ENCODE data around the gene TNIK. TPM values are rescaled to one million over a fixed set of nuclear protein-coding genes. Genes with fewer than 3 reads are reported as not detected.

The TNIK gene
- total and polyA plus RNA-seq, 4 donors, result 3.7 to 9.8 (median 5.2) TPM

DNA sequence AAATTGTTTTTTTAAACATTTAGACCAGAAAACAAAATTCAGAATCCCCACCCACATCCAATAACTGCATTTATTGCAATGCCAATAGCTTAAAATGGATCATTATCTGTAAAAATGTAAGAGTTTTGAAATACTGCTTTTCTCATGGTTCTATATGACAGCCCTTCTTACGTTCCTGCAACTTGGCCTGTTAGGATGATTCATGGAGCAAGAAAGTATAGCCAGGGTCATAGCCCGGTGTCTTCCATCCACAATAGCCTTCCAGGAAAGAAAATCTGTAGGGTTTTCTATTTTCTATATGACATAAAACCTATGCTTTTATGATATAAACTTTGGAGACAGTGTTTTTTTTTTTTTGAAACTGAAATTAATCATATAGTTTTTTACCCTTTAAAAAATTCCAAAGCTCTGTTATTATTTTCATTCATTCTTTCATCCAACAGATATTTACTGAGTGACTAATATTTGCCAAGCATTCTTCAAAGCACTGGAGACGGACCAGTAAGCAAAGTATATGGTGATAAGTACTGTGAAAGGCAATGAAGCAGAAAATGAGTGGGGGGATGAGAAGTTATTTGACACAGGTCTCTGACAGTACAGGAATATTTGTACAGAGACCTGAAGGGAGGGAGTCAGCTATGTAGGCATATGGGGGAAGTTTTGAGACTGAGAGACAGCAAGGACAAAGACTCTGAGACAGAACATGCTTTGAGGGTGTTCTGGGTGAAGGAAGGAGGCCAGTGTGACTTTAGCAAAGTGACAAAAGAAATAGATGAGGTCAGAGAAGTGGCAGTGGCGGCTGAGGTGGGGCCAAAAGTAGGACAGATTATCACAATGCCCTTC, 404.6 kb downstream of the TNIK start:
- TF ChIP-seq, protein P1, sequence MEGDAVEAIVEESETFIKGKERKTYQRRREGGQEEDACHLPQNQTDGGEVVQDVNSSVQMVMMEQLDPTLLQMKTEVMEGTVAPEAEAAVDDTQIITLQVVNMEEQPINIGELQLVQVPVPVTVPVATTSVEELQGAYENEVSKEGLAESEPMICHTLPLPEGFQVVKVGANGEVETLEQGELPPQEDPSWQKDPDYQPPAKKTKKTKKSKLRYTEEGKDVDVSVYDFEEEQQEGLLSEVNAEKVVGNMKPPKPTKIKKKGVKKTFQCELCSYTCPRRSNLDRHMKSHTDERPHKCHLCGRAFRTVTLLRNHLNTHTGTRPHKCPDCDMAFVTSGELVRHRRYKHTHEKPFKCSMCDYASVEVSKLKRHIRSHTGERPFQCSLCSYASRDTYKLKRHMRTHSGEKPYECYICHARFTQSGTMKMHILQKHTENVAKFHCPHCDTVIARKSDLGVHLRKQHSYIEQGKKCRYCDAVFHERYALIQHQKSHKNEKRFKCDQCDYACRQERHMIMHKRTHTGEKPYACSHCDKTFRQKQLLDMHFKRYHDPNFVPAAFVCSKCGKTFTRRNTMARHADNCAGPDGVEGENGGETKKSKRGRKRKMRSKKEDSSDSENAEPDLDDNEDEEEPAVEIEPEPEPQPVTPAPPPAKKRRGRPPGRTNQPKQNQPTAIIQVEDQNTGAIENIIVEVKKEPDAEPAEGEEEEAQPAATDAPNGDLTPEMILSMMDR (IDR thresholded peaks at IDR 0.05; ENCODE audit: low read depth, low read length, missing input control), result no peak
- TF ChIP-seq, protein P2, sequence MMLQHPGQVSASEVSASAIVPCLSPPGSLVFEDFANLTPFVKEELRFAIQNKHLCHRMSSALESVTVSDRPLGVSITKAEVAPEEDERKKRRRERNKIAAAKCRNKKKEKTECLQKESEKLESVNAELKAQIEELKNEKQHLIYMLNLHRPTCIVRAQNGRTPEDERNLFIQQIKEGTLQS (IDR thresholded peaks at IDR 0.05), result no peak
- TF ChIP-seq TAF1 (conservative IDR thresholded peaks at IDR 0.05), result no peak
- TF ChIP-seq, protein P3, sequence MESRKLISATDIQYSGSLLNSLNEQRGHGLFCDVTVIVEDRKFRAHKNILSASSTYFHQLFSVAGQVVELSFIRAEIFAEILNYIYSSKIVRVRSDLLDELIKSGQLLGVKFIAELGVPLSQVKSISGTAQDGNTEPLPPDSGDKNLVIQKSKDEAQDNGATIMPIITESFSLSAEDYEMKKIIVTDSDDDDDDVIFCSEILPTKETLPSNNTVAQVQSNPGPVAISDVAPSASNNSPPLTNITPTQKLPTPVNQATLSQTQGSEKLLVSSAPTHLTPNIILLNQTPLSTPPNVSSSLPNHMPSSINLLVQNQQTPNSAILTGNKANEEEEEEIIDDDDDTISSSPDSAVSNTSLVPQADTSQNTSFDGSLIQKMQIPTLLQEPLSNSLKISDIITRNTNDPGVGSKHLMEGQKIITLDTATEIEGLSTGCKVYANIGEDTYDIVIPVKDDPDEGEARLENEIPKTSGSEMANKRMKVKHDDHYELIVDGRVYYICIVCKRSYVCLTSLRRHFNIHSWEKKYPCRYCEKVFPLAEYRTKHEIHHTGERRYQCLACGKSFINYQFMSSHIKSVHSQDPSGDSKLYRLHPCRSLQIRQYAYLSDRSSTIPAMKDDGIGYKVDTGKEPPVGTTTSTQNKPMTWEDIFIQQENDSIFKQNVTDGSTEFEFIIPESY (IDR thresholded peaks at IDR 0.05), result no peak
- TF ChIP-seq NR2F2 (IDR thresholded peaks at IDR 0.05), result no peak
- TF ChIP-seq, protein P4, sequence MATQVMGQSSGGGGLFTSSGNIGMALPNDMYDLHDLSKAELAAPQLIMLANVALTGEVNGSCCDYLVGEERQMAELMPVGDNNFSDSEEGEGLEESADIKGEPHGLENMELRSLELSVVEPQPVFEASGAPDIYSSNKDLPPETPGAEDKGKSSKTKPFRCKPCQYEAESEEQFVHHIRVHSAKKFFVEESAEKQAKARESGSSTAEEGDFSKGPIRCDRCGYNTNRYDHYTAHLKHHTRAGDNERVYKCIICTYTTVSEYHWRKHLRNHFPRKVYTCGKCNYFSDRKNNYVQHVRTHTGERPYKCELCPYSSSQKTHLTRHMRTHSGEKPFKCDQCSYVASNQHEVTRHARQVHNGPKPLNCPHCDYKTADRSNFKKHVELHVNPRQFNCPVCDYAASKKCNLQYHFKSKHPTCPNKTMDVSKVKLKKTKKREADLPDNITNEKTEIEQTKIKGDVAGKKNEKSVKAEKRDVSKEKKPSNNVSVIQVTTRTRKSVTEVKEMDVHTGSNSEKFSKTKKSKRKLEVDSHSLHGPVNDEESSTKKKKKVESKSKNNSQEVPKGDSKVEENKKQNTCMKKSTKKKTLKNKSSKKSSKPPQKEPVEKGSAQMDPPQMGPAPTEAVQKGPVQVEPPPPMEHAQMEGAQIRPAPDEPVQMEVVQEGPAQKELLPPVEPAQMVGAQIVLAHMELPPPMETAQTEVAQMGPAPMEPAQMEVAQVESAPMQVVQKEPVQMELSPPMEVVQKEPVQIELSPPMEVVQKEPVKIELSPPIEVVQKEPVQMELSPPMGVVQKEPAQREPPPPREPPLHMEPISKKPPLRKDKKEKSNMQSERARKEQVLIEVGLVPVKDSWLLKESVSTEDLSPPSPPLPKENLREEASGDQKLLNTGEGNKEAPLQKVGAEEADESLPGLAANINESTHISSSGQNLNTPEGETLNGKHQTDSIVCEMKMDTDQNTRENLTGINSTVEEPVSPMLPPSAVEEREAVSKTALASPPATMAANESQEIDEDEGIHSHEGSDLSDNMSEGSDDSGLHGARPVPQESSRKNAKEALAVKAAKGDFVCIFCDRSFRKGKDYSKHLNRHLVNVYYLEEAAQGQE (IDR thresholded peaks at IDR 0.05), result no peak
- TF ChIP-seq RXRA (IDR thresholded peaks at IDR 0.05), result no peak

DNA sequence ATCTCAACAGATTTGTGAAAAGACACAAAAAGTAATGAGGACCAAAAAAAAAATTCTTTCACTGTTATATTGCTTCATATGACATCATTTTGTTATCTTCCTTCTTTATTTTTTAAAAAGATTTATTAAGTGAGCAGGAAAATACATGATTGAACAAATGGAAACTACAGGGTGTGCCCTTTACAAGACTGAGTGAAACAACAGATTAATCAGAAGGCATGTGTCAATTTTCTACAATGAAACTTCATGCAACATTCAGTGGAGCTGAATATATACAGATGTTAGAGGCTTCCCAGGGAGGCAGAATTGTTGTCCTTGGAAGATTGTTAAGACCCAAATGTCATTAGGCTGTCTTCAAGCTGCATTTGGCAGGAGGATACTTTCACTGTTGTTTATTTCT, 405.3 kb downstream of the TNIK start:
- Histone ChIP-seq H3K27ac (ENCODE audit: low read depth in 1 of 2, low read length in 2 of 2) (no peak overlapping the region), H3K4me1 (ENCODE audit: control insufficient read depth in 4 of 4, insufficient read depth in 4 of 4, low read length in 3 of 4) (peaks cover 0 to 14% (median 4%) of the 10 kb centered on the region in 4 donors), H3K9me3 (ENCODE audit: control insufficient read depth in 4 of 4, low read length in 3 of 4) (no peaks in the 10 kb centered on the region), H3K9ac (ENCODE audit: low read depth in 1 of 2, low read length in 2 of 2) (no peak overlapping the region), H3K36me3 (ENCODE audit: control insufficient read depth in 4 of 4, insufficient read depth in 3 of 4, low read depth in 1 of 4, low read length in 3 of 4) (no peaks in the 10 kb centered on the region), H3K4me3 (ENCODE audit: low read depth in 1 of 3, low read length in 3 of 3) (no peak overlapping the region), H3K27me3 (ENCODE audit: control insufficient read depth in 4 of 4, insufficient read depth in 4 of 4, low read length in 3 of 4) (no peaks in the 10 kb centered on the region)
- no peak for DNase-seq (ENCODE audit: low spot score)
- TF ChIP-seq YY1 (IDR thresholded peaks at IDR 0.05), result no peak
- no peak for TF ChIP-seq NR2F2 (IDR thresholded peaks at IDR 0.05)
- no peak for TF ChIP-seq HNF4G (IDR thresholded peaks at IDR 0.05)
- TF ChIP-seq RXRA (IDR thresholded peaks at IDR 0.05), result no peak
- TF ChIP-seq FOXA1 (IDR thresholded peaks at IDR 0.05), result no peak
- TF ChIP-seq TAF1 (conservative IDR thresholded peaks at IDR 0.05), result no peak
- no peak for TF ChIP-seq JUND (IDR thresholded peaks at IDR 0.05)
- TF ChIP-seq, protein P1 (IDR thresholded peaks at IDR 0.05; ENCODE audit: low read depth, low read length, missing input control), result no peak
- no peak for TF ChIP-seq RAD21 (IDR thresholded peaks at IDR 0.05)
- no peak for TF ChIP-seq SP1 (IDR thresholded peaks at IDR 0.05)
- no peak for TF ChIP-seq FOXA2 (IDR thresholded peaks at IDR 0.05)

More for the DNA sequence above, 404.6 kb downstream of the TNIK start:
- DNase-seq (ENCODE audit: low spot score), result no peak
- no peak overlapping the region for H3K4me3 ChIP-seq (ENCODE audit: low read depth in 1 of 3, low read length in 3 of 3)
- no peaks in the 10 kb centered on the region for H3K9me3 ChIP-seq (ENCODE audit: control insufficient read depth in 4 of 4, low read length in 3 of 4)
- 85% methylated on average over 4 of the region's 4 CpGs for WGBS
- peaks cover 1 to 13% (median 6%) of the 10 kb centered on the region in 4 donors for H3K4me1 ChIP-seq (ENCODE audit: control insufficient read depth in 4 of 4, insufficient read depth in 4 of 4, low read length in 3 of 4)
- no peak overlapping the region for H3K27ac ChIP-seq (ENCODE audit: low read depth in 1 of 2, low read length in 2 of 2)
- no peaks in the 10 kb centered on the region for H3K36me3 ChIP-seq (ENCODE audit: control insufficient read depth in 4 of 4, insufficient read depth in 3 of 4, low read depth in 1 of 4, low read length in 3 of 4)
- no peak overlapping the region for H3K9ac ChIP-seq (ENCODE audit: low read depth in 1 of 2, low read length in 2 of 2)
- no peaks in the 10 kb centered on the region for H3K27me3 ChIP-seq (ENCODE audit: control insufficient read depth in 4 of 4, insufficient read depth in 4 of 4, low read length in 3 of 4)
